HepG2 (cell line): Measurements from ENCODE around the gene POLR3H.

Source experiments
- EZH2 ChIP-seq: conservative IDR thresholded peaks from 2 replicates; pipeline ENCODE4 v1.6.1; 2012; ENCODE audit warnings: mild to moderate bottlenecking, low read depth, low read length, moderate library complexity
- HNRNPK ChIP-seq: fragments of 200-400 bp; formaldehyde crosslinking; IDR thresholded peaks from 2 replicates; pipeline ENCODE4 v1.6.1; 2018; ENCODE audit warnings: low read length, low read depth, moderate library complexity, mild to moderate bottlenecking; ENCODE audit not compliant: poor library complexity, severe bottlenecking
- JUNB ChIP-seq: sonication (generic); formaldehyde crosslinking; IDR thresholded peaks from 2 replicates; pipeline ENCODE4 v1.8.0; 2022; ENCODE audit warnings: missing genetic modification reagents, mild to moderate bottlenecking, borderline replicate concordance
- KAT2B ChIP-seq: fragments of 150-350 bp; IDR thresholded peaks from 2 replicates; pipeline ENCODE4 v1.6.1; 2014; ENCODE audit warnings: low read depth, low read length, borderline replicate concordance
- KLF9 ChIP-seq: IDR thresholded peaks from 2 replicates; pipeline ENCODE4 v1.6.1; 2016; ENCODE audit warnings: low read depth
- MBD4 ChIP-seq: IDR thresholded peaks from 2 replicates; pipeline ENCODE4 v1.6.1; 2012; ENCODE audit warnings: low read length, inconsistent platforms, borderline replicate concordance
- RFX5 ChIP-seq: IDR thresholded peaks from 2 replicates; pipeline ENCODE4 v1.6.1; 2011; ENCODE audit warnings: low read depth, low read length, improper control_type of control experiment
- TFAP4 ChIP-seq: sonication (generic); IDR thresholded peaks from 2 replicates; pipeline ENCODE4 v1.6.1; 2016; ENCODE audit warnings: low read depth, borderline replicate concordance
- ZEB1 ChIP-seq: IDR thresholded peaks from 2 replicates; pipeline ENCODE4 v1.6.1; 2012; ENCODE audit warnings: mild to moderate bottlenecking, low read depth, inconsistent platforms; ENCODE audit not compliant: insufficient replicate concordance
- ZNF512 ChIP-seq: sonication (generic); formaldehyde crosslinking; IDR thresholded peaks from 2 replicates; pipeline ENCODE4 v1.4.0; 2020; ENCODE audit warnings: mild to moderate bottlenecking, missing genetic modification reagents
- TF ChIP-seq, protein P1 (sequence below): sonication (generic); formaldehyde crosslinking; IDR thresholded peaks from 2 replicates; pipeline ENCODE4 v1.5.0; 2020; ENCODE audit warnings: mild to moderate bottlenecking, missing genetic modification reagents, moderate library complexity
- TF ChIP-seq, protein P2 (sequence below): IDR thresholded peaks from 2 replicates; pipeline ENCODE4 v1.6.1; 2016

- TF ChIP-seq KAT2B (no peak), ZNF512 (CRISPR knock-in tag) (no peak), RFX5 (no peak), HNRNPK (no peak), TFAP4 (no peak), EZH2 (no peak), KLF9 (CRISPR knock-in tag) (no peak), ZEB1 (no peak), MBD4 (no peak), JUNB (CRISPR knock-in tag) (no peak)
- TF ChIP-seq, protein P1, sequence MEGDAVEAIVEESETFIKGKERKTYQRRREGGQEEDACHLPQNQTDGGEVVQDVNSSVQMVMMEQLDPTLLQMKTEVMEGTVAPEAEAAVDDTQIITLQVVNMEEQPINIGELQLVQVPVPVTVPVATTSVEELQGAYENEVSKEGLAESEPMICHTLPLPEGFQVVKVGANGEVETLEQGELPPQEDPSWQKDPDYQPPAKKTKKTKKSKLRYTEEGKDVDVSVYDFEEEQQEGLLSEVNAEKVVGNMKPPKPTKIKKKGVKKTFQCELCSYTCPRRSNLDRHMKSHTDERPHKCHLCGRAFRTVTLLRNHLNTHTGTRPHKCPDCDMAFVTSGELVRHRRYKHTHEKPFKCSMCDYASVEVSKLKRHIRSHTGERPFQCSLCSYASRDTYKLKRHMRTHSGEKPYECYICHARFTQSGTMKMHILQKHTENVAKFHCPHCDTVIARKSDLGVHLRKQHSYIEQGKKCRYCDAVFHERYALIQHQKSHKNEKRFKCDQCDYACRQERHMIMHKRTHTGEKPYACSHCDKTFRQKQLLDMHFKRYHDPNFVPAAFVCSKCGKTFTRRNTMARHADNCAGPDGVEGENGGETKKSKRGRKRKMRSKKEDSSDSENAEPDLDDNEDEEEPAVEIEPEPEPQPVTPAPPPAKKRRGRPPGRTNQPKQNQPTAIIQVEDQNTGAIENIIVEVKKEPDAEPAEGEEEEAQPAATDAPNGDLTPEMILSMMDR (CRISPR knock-in tag): no peak
- TF ChIP-seq, protein P2, sequence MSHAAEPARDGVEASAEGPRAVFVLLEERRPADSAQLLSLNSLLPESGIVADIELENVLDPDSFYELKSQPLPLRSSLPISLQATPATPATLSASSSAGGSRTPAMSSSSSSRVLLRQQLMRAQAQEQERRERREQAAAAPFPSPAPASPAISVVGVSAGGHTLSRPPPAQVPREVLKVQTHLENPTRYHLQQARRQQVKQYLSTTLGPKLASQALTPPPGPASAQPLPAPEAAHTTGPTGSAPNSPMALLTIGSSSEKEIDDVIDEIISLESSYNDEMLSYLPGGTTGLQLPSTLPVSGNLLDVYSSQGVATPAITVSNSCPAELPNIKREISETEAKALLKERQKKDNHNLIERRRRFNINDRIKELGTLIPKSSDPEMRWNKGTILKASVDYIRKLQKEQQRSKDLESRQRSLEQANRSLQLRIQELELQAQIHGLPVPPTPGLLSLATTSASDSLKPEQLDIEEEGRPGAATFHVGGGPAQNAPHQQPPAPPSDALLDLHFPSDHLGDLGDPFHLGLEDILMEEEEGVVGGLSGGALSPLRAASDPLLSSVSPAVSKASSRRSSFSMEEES (CRISPR knock-in tag): no peak
Measured at GRCh38 chr22:41531715-41532477, 12.4 kb downstream of the POLR3H start.
